ENCODE measurements around the gene SENP5.

SENP5 gene

DNA sequence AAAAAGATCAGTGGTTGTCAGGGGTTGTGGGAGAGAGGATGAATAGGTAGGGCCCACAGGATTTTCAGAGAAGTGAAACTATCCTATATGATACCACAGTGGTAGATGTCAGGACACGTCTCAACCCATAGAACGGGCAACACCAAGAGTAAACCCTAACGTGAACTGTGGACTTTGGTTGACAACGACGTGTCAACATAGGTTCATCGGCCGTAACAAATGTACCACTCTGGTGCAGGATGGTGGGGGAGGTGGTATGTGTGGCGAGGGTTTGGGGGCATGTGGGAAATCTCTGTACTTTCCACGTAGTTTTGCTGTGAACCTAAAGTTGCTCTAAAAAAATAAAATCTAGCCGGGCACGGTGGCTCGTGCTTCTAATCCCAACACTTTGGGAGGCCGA is 113.9 kb downstream of the SENP5 start:
- Histone ChIP-seq H3K27me3 (no peaks in the 10 kb centered on the region), H3K36me3 (no peaks in the 10 kb centered on the region), H3K4me3 (ENCODE audit: low read depth, low read length) (no peak overlapping the region), H3K4me1 (no peaks in the 10 kb centered on the region), H3K9me3 (no peaks in the 10 kb centered on the region)
- DNase-seq = no peak
- TF ChIP-seq, protein P1, sequence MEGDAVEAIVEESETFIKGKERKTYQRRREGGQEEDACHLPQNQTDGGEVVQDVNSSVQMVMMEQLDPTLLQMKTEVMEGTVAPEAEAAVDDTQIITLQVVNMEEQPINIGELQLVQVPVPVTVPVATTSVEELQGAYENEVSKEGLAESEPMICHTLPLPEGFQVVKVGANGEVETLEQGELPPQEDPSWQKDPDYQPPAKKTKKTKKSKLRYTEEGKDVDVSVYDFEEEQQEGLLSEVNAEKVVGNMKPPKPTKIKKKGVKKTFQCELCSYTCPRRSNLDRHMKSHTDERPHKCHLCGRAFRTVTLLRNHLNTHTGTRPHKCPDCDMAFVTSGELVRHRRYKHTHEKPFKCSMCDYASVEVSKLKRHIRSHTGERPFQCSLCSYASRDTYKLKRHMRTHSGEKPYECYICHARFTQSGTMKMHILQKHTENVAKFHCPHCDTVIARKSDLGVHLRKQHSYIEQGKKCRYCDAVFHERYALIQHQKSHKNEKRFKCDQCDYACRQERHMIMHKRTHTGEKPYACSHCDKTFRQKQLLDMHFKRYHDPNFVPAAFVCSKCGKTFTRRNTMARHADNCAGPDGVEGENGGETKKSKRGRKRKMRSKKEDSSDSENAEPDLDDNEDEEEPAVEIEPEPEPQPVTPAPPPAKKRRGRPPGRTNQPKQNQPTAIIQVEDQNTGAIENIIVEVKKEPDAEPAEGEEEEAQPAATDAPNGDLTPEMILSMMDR (IDR thresholded peaks at IDR 0.05; ENCODE audit: low read depth, low read length) = no peak

DNA sequence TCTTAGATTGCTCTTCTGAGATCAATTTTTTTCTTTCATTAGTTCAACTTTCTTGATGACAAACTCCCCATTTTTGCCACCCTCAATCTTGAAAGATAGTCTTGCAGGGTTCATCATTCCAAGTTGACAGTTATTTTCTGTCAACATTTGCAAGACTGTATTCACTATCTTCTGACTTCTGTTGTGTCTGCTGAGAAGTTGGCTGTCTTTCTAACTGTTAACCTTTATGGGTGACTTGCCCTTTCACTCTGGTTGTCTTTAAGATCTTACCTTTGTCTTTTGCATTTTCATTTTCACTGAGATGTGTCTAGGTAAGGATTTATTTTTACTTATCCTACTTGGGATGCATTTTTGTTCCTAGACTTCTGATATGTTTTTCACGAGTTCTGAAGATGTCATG is 115.5 kb downstream of the SENP5 start:
- Histone ChIP-seq H3K27me3 (no peaks in the 10 kb centered on the region), H3K4me3 (ENCODE audit: low read depth, low read length) (no peak overlapping the region), H3K36me3 (no peaks in the 10 kb centered on the region), H3K9me3 (no peaks in the 10 kb centered on the region), H3K4me1 (no peaks in the 10 kb centered on the region)
- DNase-seq = no peak
- TF ChIP-seq, protein P1 (IDR thresholded peaks at IDR 0.05; ENCODE audit: low read depth, low read length) = no peak
